K562 (cell line): ENCODE results near the gene LCLAT1. TPM values are rescaled to one million over a fixed set of nuclear protein-coding genes. Genes with fewer than 3 reads are reported as not detected.

Experiments used
- ATAC-seq: fragments of 200-7000 bp; cut with Tn5 transposase; 3 replicates; pipeline ENCODE4 v1.9.1; 2020; ENCODE audit warnings: moderate library complexity
- BruUV-seq: library from RNA; stranded (reverse); fragments of 400-500 nt; replicated peaks from 2 replicates; lab custom pipeline; 2021; lab: Mats Ljungman, UMichigan
- CTCF ChIA-PET: fragments of 300-600 bp; formaldehyde crosslinking; extraction: SDS; loops from one replicate; lab custom pipeline; 2021; ENCODE audit warnings: low intra/inter-chr PET ratio; lab: Yijun Ruan, JAX
- POLR2A ChIA-PET: fragments of 300-600, 350-650 bp; sonication (Branson Sonifier 250); formaldehyde crosslinking; extraction: SDS; loops from one replicate; lab custom pipeline; 2021; ENCODE audit warnings: antibody characterized with exemption, inconsistent platforms; lab: Yijun Ruan, JAX
- DNase-seq, 4 experiments: peaks; one replicate each; pipeline versions ENCODE4 v3.0.0 to v3.0.0-alpha.2; 2011 to 2018; ENCODE audit warnings: low spot score in 3 of 4, mixed read lengths in 3 of 4; ENCODE audit errors: extremely low read depth in 1 of 4
- FAIRE-seq: peaks from 2 replicates; lab custom pipeline; 2011; peaks lifted over from hg19 to GRCh38; lab: Jason Lieb, UNC
- H2AFZ ChIP-seq: 2 replicates; pipeline ENCODE4 v1.6.0; 2011; ENCODE audit warnings: low read depth, low read length, control low read depth, inconsistent platforms
- H3K27ac ChIP-seq: fragments of 200-600 bp; 3 replicates; pipeline ENCODE4 v1.8.0; 2011; ENCODE audit warnings: low read depth, mild to moderate bottlenecking, control low read depth, inconsistent platforms, low read length, moderate library complexity, mixed read lengths; ENCODE audit errors: extremely low read depth
- H3K27me3 ChIP-seq, 2 experiments: fragments of 300-600 bp in 1 of 2; 2 replicates in 1 of 2; 3 replicates in 1 of 2; pipeline versions ENCODE4 v1.6.0 to v1.8.0; 2011; ENCODE audit warnings: inconsistent platforms in 2 of 2, low read length in 2 of 2, mild to moderate bottlenecking in 1 of 2, mixed read lengths in 1 of 2, moderate library complexity in 1 of 2; ENCODE audit not compliant: control insufficient read depth in 2 of 2, insufficient read depth in 2 of 2
- H3K36me3 ChIP-seq: fragments of 300-600 bp; 3 replicates; pipeline ENCODE4 v1.8.0; 2011; ENCODE audit warnings: mild to moderate bottlenecking, low read length, inconsistent platforms; ENCODE audit not compliant: control insufficient read depth, insufficient read depth
- H3K4me1 ChIP-seq, 2 experiments: fragments of 200-600 bp in 1 of 2; replicated peaks in 1 of 2; 2 replicates in 1 of 2; 3 replicates in 1 of 2; pipeline versions ENCODE4 v1.5.1 to v1.8.0; 2011; ENCODE audit warnings: inconsistent platforms in 2 of 2, low read length in 2 of 2, mild to moderate bottlenecking in 1 of 2, mixed read lengths in 1 of 2, moderate library complexity in 1 of 2; ENCODE audit not compliant: control insufficient read depth in 2 of 2, insufficient read depth in 2 of 2
- H3K4me2 ChIP-seq: 2 replicates; pipeline ENCODE4 v1.6.1; 2011; ENCODE audit warnings: low read length, control low read depth, inconsistent platforms, mixed read lengths; ENCODE audit not compliant: insufficient read depth
- H3K4me3 ChIP-seq: fragments of 200-600 bp; sonication (generic), shearing (Covaris generic); 2 replicates; pipeline ENCODE4 v1.5.1; 2016; ENCODE audit warnings: control low read depth, inconsistent platforms
- H3K79me2 ChIP-seq: fragments of 200-600 bp; 3 replicates; pipeline ENCODE4 v1.8.0; 2011; ENCODE audit warnings: low read length, inconsistent platforms; ENCODE audit not compliant: control insufficient read depth, insufficient read depth
- H3K9ac ChIP-seq, 2 experiments: 2 replicates each; pipeline versions ENCODE4 v1.6.0 to v1.6.1; 2011; ENCODE audit warnings: low read depth in 2 of 2, low read length in 2 of 2, control low read depth in 1 of 2, inconsistent platforms in 1 of 2, mild to moderate bottlenecking in 1 of 2, mixed read lengths in 1 of 2; ENCODE audit not compliant: insufficient read depth in 1 of 2
- H3K9me1 ChIP-seq: one replicate; pipeline ENCODE4 v1.6.0; 2011; ENCODE audit warnings: inconsistent platforms, mild to moderate bottlenecking, low read length, moderate library complexity; ENCODE audit not compliant: control insufficient read depth, insufficient read depth
- H3K9me3 ChIP-seq: replicated peaks from 2 replicates; pipeline ENCODE4 v1.5.1; 2011; ENCODE audit warnings: low read depth, low read length, inconsistent platforms; ENCODE audit not compliant: control insufficient read depth, insufficient read depth
- H4K20me1 ChIP-seq: replicated peaks from 2 replicates; pipeline ENCODE4 v1.6.1; 2011; ENCODE audit warnings: low read length, inconsistent platforms, mixed read lengths; ENCODE audit not compliant: control insufficient read depth, insufficient read depth
- WGBS: fragments of 100-300 bp; shearing (Covaris generic); methylation state at CpG from one replicate; pipeline ENCODE4 v1.1.6; 2016; ENCODE audit warnings: low coverage, mixed read lengths; ENCODE audit not compliant: insufficient coverage; ENCODE audit errors: missing lambda C conversion rate; 5-methylcytosine and 5-hydroxymethylcytosine counted together
- in situ Hi-C: fragments of 300-500 bp; cut with MboI; formaldehyde crosslinking; loops from 4 replicates; pipeline ENCODE4 v1.15.0; 2018; ENCODE audit warnings: inconsistent platforms, mixed read lengths
- intact Hi-C: fragments of 100-400 bp; cut with micrococcal nuclease; formaldehyde crosslinking; loops from 2 replicates; pipeline ENCODE4 v1.14.2; 2022
- polyA plus RNA-seq, 8 experiments: library from polyadenylated mRNA; depleted of rRNA in 4 of 8; stranded (reverse) in 5 of 8; unstranded in 3 of 8; fragments of >200 nt; fragmentation: Nextera tagmentation in 2 of 8; fragmentation: Illumina TruSeq in 1 of 8; extraction: Ambion mirVana in 2 of 8; extraction: Trizol in 1 of 8; gene quantifications; 2 replicates each; pipeline versions ENCODE4 v1.2.1 to v1.2.3, GENCODE V29; 2011 to 2014; ENCODE audit warnings: inconsistent platforms in 1 of 8, missing spikeins in 1 of 8
- total RNA-seq, 7 experiments: library from RNA; depleted of rRNA in 6 of 7; stranded (reverse); fragments of >200 nt in 6 of 7; fragmentation: Illumina TruSeq in 2 of 7; extraction: Trizol in 2 of 7; gene quantifications; 2 replicates each; pipeline versions ENCODE4 v1.2.1 to v1.2.3, GENCODE V29; 2011 to 2021; ENCODE audit warnings: low replicate concordance in 1 of 7
- TF ChIP-seq, protein P1 (sequence below): fragments of 250-450 bp; sonication (Bioruptor Pico); IDR thresholded peaks from 2 replicates; pipeline ENCODE4 v1.5.0; 2021; ENCODE audit warnings: mild to moderate bottlenecking, borderline replicate concordance
- TF ChIP-seq, protein P2 (sequence below), 3 experiments: IDR thresholded peaks in 2 of 3; conservative IDR thresholded peaks in 1 of 3; 2 replicates each; pipeline ENCODE4 v1.5.1; 2011 to 2012; ENCODE audit warnings: low read length in 3 of 3, mild to moderate bottlenecking in 3 of 3, control low read depth in 2 of 3, improper control_type of control experiment in 1 of 3, inconsistent platforms in 1 of 3, low read depth in 1 of 3, mixed read lengths in 1 of 3, moderate library complexity in 1 of 3; ENCODE audit not compliant: insufficient read depth in 2 of 3

Gene LCLAT1
- total and polyA plus RNA-seq, 9 of the 15 experiments (the other 6 are each of a cell fraction or from before 2014, with no cell fraction given): 8.9 to 63.3 (median 25.4) TPM

DNA sequence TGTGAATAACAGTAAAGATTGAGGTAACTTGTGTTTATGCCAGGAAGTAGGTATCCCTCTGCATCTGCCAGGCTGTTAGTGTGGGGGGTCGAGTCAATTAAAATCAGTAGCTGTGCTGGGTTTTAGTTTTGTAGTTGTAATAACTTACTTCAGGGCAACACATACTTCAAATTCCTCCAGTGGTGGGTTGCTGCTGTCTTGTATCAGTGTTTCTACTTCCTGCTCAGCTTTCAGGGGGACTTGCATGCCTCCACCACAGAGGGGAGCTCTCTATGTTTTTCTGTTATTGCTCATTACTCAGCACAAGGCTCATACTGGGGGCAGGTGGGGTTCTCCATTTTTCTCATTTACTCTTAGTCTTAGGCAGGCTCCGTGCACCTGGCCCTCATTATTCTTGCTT is 223.4 kb downstream of the LCLAT1 start:
- Histone ChIP-seq H3K79me2 (no peaks in the 10 kb centered on the region), H2AFZ (peak overlapping the region; percentile 5; the same call in 1 of the 2 replicates), H3K4me1 (no peaks in the 10 kb centered on the region; a peak in 2 of 5 replicates), H3K27me3 (no peaks in the 10 kb centered on the region; a peak in 1 of 5 replicates), H3K9me1 (no peaks in the 10 kb centered on the region), H3K27ac (no peak overlapping the region), H3K36me3 (no peaks in the 10 kb centered on the region)
- 0% methylated on average over 2 of the region's 2 CpGs for WGBS
- BruUV-seq: no TSS peak
- DNase-seq (peak in 1 of 4 experiments; percentile 25), FAIRE-seq (peak; percentile 32)
- POLR2A ChIA-PET: interaction anchor here (0.7 kb wide), 1 partner anchor 9 kb away, joined by 3 read pairs; no protein-coding TSS in a partner anchor
- intact Hi-C loops: no loop called here
- TF ChIP-seq, protein P1, sequence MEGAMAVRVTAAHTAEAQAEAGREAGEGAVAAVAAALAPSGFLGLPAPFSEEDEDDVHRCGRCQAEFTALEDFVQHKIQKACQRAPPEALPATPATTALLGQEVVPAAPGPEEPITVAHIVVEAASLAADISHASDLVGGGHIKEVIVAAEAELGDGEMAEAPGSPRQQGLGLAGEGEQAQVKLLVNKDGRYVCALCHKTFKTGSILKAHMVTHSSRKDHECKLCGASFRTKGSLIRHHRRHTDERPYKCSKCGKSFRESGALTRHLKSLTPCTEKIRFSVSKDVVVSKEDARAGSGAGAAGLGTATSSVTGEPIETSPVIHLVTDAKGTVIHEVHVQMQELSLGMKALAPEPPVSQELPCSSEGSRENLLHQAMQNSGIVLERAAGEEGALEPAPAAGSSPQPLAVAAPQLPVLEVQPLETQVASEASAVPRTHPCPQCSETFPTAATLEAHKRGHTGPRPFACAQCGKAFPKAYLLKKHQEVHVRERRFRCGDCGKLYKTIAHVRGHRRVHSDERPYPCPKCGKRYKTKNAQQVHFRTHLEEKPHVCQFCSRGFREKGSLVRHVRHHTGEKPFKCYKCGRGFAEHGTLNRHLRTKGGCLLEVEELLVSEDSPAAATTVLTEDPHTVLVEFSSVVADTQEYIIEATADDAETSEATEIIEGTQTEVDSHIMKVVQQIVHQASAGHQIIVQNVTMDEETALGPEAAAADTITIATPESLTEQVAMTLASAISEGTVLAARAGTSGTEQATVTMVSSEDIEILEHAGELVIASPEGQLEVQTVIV (CRISPR knock-in tag): no peak
- TF ChIP-seq, protein P2, sequence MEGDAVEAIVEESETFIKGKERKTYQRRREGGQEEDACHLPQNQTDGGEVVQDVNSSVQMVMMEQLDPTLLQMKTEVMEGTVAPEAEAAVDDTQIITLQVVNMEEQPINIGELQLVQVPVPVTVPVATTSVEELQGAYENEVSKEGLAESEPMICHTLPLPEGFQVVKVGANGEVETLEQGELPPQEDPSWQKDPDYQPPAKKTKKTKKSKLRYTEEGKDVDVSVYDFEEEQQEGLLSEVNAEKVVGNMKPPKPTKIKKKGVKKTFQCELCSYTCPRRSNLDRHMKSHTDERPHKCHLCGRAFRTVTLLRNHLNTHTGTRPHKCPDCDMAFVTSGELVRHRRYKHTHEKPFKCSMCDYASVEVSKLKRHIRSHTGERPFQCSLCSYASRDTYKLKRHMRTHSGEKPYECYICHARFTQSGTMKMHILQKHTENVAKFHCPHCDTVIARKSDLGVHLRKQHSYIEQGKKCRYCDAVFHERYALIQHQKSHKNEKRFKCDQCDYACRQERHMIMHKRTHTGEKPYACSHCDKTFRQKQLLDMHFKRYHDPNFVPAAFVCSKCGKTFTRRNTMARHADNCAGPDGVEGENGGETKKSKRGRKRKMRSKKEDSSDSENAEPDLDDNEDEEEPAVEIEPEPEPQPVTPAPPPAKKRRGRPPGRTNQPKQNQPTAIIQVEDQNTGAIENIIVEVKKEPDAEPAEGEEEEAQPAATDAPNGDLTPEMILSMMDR (IDR thresholded peaks at IDR 0.05 in 2 of 3, conservative IDR thresholded peaks at IDR 0.05 in 1 of 3; ENCODE audit: insufficient read depth in 2 of 3, low read depth in 1 of 3, low read length in 3 of 3): peak; percentile 17 to 39 (median 33); a peak in 4 of 6 replicates
- TF ChIP-seq, all 486 proteins: peak for 1
- Histone ChIP-seq H3K4me3 (no peak overlapping the region), H3K9ac (no peak overlapping the region), H4K20me1 (no peaks in the 10 kb centered on the region), H3K4me2 (no peak overlapping the region), H3K9me3 (no peaks in the 10 kb centered on the region)
- ATAC-seq: peak; percentile 84
- in situ Hi-C loops: no loop called here
- CTCF ChIA-PET: no interaction called here
